ENCODE results near the gene CENPT. TPM values are rescaled to one million over a fixed set of nuclear protein-coding genes. Genes with fewer than 3 reads are reported as not detected.
A peak's percentile ranks its signal among the peaks of the same experiment; 100 is the strongest.

CENPT gene
- total RNA-seq (2014; rRNA removed; shearing (Covaris generic)) (74.7 and 85.3 TPM in 2 replicates), total RNA-seq (2022) (48.9 and 55.4 TPM in 2 replicates), Bru-seq, nascent RNA (percentile 43 among the genes with signal in this experiment), BruChase-seq, experiment 1, labeled RNA remaining after a 6-hour chase (percentile 52 among the genes with signal in this experiment), BruChase-seq, experiment 2, labeled RNA remaining after a 2-hour chase (percentile 50 among the genes with signal in this experiment)
- long read RNA-seq, transcript CENPT-218 (12 exons, 2,133 nt): major isoform, 52 of 175 reads
- long read RNA-seq, transcript CENPT-233 (10 exons, 2,957 nt): minor isoform, 6 of 175 reads
- long read RNA-seq, partial matches to known transcripts: 49 of 175 reads
- long read RNA-seq, other reads (novel, unspliced or antisense): 68 of 175 reads

GRCh38 chr16:67847064-67847861 lies at the start of gene CENPT:
Gene CENPT, minus strand, starts transcription at chr16:67847693. Its CDS starts 13,834 bp downstream, at chr16:67833859.
- no peak for TF ChIP-seq CTCF (conservative IDR thresholded peaks at IDR 0.05; ENCODE audit: low read length)
- TF ChIP-seq EZH2phosphoT487 (IDR thresholded peaks at IDR 0.05; ENCODE audit: borderline replicate concordance, low read depth, low read length): no peak
- Histone ChIP-seq H3K9me3 (ENCODE audit: low read length) (no peaks in the 10 kb centered on the region), H3K4me1 (ENCODE audit: insufficient read depth, low read length, poor library complexity, severe bottlenecking) (peaks cover 38% of the 10 kb centered on the region), H3K27ac (ENCODE audit: low read depth, low read length, poor library complexity, severe bottlenecking) (peak within 1 kb of the TSS; percentile 80), H3K36me3 (ENCODE audit: insufficient read depth, low read length) (peaks cover 32% of the 10 kb centered on the region), H4K20me1 (ENCODE audit: insufficient read depth, low read length) (peaks cover 16% of the 10 kb centered on the region), H3K4me3 (ENCODE audit: low read depth, low read length, poor library complexity, severe bottlenecking) (peak within 1 kb of the TSS; percentile 99), H3K4me2 (ENCODE audit: low read length) (peak within 1 kb of the TSS; percentile 98), H2AFZ (ENCODE audit: low read length) (peak within 1 kb of the TSS; percentile 54; the same call in 1 of the 2 replicates), H3K79me2 (ENCODE audit: insufficient read depth, low read depth, low read length) (peaks cover 88% of the 10 kb centered on the region), H3K9me2 (ENCODE audit: insufficient read depth, low read length) (no peaks in the 10 kb centered on the region)
- DNase-seq (ENCODE audit: low spot score): peak; percentile 77
- no TSS peak for BruUV-seq (replicated peaks)
- intact Hi-C loops (cut with micrococcal nuclease; ENCODE audit: unreplicated experiment): no loop called here
- CTCF ChIA-PET (ENCODE audit: unreplicated experiment): interaction anchor here (1.2 kb wide), 1 partner anchor 14 kb away, joined by 5 read pairs; no protein-coding TSS in a partner anchor
- POLR2A ChIA-PET: interaction anchor here (1.4 kb wide), 1 partner anchor 40 kb away, joined by 7 read pairs; the partner anchor contains the start of genes RANBP10 and TSNAXIP1

- DNase-seq (ENCODE audit: low spot score): no peak
- intact Hi-C loops (cut with micrococcal nuclease; ENCODE audit: unreplicated experiment): no loop called here
- Histone ChIP-seq H3K9me3 (ENCODE audit: low read length) (no peaks in the 10 kb centered on the region), H3K4me2 (ENCODE audit: low read length) (no peak overlapping the region), H3K4me1 (ENCODE audit: insufficient read depth, low read length, poor library complexity, severe bottlenecking) (peaks cover 13% of the 10 kb centered on the region), H3K27ac (ENCODE audit: low read depth, low read length, poor library complexity, severe bottlenecking) (no peak overlapping the region), H3K4me3 (ENCODE audit: low read depth, low read length, poor library complexity, severe bottlenecking) (no peak overlapping the region), H4K20me1 (ENCODE audit: insufficient read depth, low read length) (no peaks in the 10 kb centered on the region), H3K36me3 (ENCODE audit: insufficient read depth, low read length) (no peaks in the 10 kb centered on the region), H2AFZ (ENCODE audit: low read length) (no peak overlapping the region), H3K9me2 (ENCODE audit: insufficient read depth, low read length) (no peaks in the 10 kb centered on the region), H3K79me2 (ENCODE audit: insufficient read depth, low read depth, low read length) (peaks cover 15% of the 10 kb centered on the region; the same call in 1 of the 2 replicates)
- POLR2A ChIA-PET: interaction anchor here (0.5 to 0.6 kb wide), 3 partner anchors 47 to 876 kb away, joined by 3 to 5 read pairs (median 3); no protein-coding TSS in a partner anchor
- CTCF ChIA-PET (ENCODE audit: unreplicated experiment): interaction anchor here (1.1 kb wide), 1 partner anchor 35 kb away, joined by 3 read pairs; no protein-coding TSS in a partner anchor
- no peak for TF ChIP-seq CTCF (conservative IDR thresholded peaks at IDR 0.05; ENCODE audit: low read length)
- no peak for TF ChIP-seq EZH2phosphoT487 (IDR thresholded peaks at IDR 0.05; ENCODE audit: borderline replicate concordance, low read depth, low read length)
- no TSS peak for BruUV-seq (replicated peaks)
These were observed 49.7 kb upstream of the CENPT start for GRCh38 chr16:67897231-67897630.
